ENCODE measurements around the gene DMD.
"Not testable (repeated sequence)": the region's sequence is repeated elsewhere in the genome, so short reads cannot be mapped to it uniquely, and the experiment has no call there.

Gene DMD

DNA sequence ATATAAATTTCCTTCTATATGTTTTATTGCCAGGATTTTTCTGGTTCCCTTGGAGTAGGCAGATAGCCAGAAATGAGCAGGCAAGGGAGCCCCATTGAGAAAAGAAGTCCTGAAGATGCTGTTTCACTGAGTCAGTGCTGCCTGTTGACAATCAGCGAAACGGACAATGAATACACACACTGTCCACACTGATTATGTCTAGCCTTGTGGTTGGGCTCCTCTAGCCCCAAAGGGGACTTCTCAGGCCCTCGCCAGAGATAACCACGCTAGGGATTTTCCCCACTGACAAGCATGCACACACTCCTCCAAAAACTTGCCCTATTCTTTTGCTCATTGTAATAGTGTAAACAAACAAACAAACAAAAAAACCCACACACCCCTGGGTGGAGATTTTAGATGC, 369.3 kb downstream of the DMD start:
- no peak for DNase-seq

GRCh38 chrX:32839781-32840180, 371.6 kb downstream of the DMD start:
- no peak for DNase-seq

DNA sequence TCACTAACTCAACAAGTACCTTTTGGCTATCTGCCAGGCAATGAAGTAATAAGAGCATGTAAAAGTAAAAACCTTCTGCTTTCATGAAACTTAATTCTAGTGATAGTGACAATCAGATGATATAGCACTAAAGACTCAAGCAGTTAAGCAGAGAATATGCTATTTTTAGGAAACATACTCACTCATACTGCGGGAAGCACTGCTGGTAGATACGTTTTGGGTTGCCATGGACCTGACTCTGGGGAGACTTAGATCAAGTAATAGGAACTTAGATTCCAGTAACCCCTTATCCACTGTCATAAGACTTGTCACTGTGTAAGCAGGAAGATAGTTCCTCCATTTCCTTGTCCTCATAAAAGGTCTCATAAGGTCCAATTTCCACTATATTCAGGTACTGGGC, 386.3 kb downstream of the DMD start:
- no peak for DNase-seq

- DNase-seq, result no peak
Observed at GRCh38 chrX:32804034-32804433, 407.3 kb downstream of the DMD start.

GRCh38 chrX:32798990-32799389, 412.4 kb downstream of the DMD start:
- no peak for DNase-seq

- no peak for DNase-seq
Observed at GRCh38 chrX:32788936-32789335, 422.4 kb downstream of the DMD start.

- DNase-seq, result no peak
Observed at GRCh38 chrX:32780109-32780508, 431.2 kb downstream of the DMD start.

DNA sequence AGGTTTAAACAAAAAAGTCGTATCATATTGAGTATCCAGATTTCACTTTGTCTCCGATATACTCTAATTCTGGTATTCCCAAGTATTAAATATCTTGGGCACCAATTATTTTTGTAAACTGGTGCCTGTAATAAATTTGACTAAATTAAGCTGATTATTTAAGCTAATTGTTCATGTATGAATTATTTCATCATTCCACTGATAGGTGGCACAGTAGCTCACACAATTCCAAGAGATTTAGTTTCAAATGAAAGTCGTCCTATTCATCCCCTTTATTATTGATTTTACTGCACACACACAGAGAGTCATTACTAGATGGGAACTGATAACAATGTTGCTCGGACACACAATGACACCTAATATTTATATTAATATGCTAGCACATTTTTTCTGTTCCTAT, 432.4 kb downstream of the DMD start:
- DNase-seq, result no peak

GRCh38 chrX:32774966-32775365, 436.4 kb downstream of the DMD start:
- DNase-seq, result no peak

DNA sequence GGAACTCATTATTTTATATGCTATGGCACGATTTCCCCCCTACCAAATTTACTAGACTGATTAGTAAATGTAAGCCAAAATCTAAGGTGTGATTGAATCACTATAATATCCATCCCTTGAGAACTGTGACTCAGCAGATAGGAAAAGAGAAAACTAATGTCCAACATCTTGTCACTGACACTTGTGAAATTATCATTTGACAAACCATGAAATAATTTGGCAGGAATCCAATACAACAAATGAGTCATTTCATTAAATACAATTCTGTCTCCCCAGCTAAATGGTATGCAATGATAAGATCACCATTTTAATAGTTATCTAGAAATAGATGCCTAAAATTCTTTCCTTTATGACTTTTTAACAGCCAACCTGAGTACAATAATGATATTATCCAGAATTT, 462.3 kb downstream of the DMD start:
- DNase-seq, result no peak

GRCh38 chrX:32745323-32745722, 466.0 kb downstream of the DMD start:
- DNase-seq, result no peak

GRCh38 chrX:32744921-32745320, 466.4 kb downstream of the DMD start:
- no peak for DNase-seq

- no peak for DNase-seq
Observed at GRCh38 chrX:32741910-32742309, 469.4 kb downstream of the DMD start.

DNA sequence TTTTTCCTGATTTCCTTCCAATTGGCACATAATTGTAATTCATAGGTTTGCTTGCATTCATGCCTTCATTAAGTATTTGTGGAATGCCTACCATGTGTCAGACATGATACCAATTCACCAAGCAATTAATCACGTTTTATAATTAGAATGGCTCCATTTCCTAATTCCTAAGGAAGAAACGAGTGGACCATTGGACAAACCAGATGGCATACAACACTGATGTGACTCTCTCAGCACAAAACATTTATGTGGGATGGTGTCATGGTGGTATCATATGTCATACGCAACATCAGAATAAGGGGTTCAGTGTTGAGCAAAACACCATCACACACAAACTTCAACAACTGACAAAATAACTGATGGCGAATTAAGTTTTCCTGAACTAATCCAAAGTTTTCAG, 502.8 kb downstream of the DMD start:
- DNase-seq, result no peak

DNA sequence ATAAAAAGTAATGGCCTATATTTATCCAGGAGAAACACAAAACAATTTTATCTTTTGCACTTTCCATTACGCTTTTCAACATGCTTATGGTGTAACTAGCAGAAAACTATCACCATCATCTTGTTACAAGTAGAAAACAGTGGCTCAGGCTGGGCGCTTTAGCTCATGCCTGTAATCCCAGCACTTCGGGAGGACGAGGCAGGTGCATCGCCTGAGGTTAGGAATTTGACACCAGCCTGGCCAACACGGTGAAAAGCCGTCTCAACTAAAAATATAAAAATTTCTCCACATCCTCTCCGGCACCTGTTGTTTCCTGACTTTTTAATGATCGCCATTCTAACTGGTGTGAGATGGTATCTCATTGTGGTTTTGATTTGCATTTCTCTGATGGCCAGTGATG, 506.0 kb downstream of the DMD start:
- not testable (repeated sequence) for DNase-seq

DNA sequence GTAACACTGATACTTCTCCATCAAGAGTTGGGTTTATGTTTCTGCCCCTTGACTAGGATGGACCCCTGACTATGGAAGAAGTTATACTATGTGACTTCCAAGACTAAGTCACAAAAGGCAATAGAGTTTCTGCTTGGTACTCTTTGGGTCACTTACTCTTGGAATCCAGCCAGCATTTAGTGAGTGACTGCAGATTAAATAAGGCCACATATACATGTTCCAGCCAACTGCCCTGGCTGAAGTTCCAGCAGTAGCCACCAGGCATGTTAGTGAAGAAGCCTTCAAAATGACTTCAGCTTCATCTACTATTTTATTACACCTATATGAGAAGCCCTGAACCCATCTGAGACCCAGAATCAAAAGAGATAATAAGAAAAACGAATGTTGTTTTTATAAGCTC, 524.0 kb downstream of the DMD start:
- no peak for DNase-seq

DNA sequence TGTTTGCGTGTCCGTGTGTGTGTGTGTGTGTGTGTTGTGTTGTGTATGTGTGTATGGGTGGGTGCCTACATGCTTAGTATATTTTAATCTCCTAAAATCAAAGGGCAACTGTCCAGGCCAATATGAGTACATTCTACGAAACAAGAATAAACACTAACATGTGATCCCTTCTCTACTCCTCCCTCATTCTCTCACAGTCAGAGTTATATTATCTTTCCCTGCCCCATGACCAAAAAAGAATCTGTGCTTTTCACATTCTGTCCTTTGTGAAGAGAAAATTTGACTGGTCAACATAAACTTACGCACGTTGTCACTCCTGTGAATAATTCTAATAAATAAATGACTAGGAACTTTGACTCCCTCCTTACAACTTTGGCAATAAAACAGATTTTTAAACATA, 532.9 kb downstream of the DMD start:
- no peak for DNase-seq

DNA sequence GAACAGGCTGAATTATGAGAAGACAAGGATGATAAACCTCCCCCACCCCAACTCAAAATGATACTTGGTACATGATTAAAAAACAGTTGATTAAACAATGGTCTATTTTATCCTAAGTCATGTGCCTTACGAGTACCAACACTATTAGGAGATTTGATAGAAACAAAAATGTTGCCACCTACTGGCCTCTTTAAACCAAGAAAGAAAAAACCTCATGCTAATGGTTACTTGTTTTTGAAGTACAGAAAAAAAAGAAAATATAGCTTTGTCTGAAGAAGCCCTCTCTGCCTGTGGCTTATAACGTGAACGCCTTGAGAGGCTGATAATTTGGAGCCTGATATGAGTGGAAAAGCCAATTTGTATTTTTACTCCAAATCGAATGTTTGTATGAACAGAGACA, 538.2 kb downstream of the DMD start:
- no peak for DNase-seq

GRCh38 chrX:32662516-32662915, 548.8 kb downstream of the DMD start:
- DNase-seq, result no peak

GRCh38 chrX:32644476-32645245, 566.7 kb downstream of the DMD start:
- DNase-seq, result no peak

GRCh38 chrX:32642283-32642682, 569.1 kb downstream of the DMD start:
- no peak for DNase-seq

GRCh38 chrX:32618154-32618553, 593.2 kb downstream of the DMD start:
- no peak for DNase-seq

DNA sequence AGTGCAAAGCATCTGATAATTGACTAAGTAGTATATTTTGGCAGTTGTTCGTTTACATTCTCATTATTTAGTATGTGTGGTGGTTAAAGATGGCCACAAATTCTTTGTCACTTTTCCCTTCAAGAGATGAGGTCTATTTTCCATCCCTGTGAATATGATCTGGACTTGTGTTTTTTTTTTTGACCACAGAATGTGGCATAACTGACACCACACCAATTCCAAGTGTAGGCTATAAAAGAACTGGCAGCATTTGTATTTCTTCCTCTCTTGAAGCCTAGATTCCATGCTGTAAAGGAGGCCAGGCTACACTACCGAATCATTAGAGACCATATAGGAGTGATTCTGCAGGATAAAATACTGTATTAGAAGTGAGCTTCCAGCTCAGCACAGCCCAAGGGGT, 596.6 kb downstream of the DMD start:
- DNase-seq, result no peak

- no peak for DNase-seq
Observed at GRCh38 chrX:32599156-32599555, 612.2 kb downstream of the DMD start.

GRCh38 chrX:32598707-32599106, 612.6 kb downstream of the DMD start:
- DNase-seq, result no peak

Measured in suppressor macrophage (primary cell).